Activated CD8-positive, alpha-beta memory T cell treated with anti-CD3 and anti-CD28 coated beads for 36 hours (primary cell): Measurements from ENCODE around the gene PAQR7. TPM values are rescaled to one million over a fixed set of nuclear protein-coding genes. Genes with fewer than 3 reads are reported as not detected.

Experiments used
- CTCF ChIA-PET: fragments of 350-600 bp; sonication (Branson Sonifier 250); formaldehyde crosslinking; loops from one replicate; lab custom pipeline; 2021; ENCODE audit warnings: antibody characterized with exemption; lab: Charles Lee
- POLR2A ChIA-PET: fragments of 350-600 bp; sonication (Branson Sonifier 250); formaldehyde crosslinking; loops from one replicate; lab custom pipeline; 2021; ENCODE audit warnings: antibody characterized with exemption; lab: Charles Lee
- total RNA-seq, 2 experiments: library from RNA; stranded (reverse); gene quantifications; one replicate each; pipeline ENCODE4 v1.2.3, GENCODE V29; 2021

Gene PAQR7
- total RNA-seq, 2 experiments from 2014 or later, result 8.9 to 10.3 TPM

DNA sequence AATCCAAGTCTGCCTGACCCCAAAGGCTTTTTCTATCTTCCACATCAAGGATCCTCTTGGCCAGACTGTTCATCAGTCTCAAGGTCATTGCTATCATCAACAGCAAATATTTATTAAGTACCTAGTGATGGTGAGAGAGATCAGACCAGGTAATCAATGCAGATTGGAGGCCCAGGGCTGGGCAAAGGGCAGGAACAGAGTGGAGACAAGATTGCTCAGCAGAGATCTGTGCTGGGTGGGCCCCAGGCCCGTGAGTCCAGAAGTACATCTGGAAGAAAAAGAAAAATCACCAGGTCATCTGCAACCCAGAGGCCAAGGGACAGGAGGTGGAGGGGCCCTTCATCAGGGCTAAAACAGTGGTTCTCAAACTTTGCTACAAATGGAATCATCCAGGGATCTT, 10.1 kb upstream of the PAQR7 start:
- POLR2A ChIA-PET, result no interaction called here
- CTCF ChIA-PET, result no interaction called here

DNA sequence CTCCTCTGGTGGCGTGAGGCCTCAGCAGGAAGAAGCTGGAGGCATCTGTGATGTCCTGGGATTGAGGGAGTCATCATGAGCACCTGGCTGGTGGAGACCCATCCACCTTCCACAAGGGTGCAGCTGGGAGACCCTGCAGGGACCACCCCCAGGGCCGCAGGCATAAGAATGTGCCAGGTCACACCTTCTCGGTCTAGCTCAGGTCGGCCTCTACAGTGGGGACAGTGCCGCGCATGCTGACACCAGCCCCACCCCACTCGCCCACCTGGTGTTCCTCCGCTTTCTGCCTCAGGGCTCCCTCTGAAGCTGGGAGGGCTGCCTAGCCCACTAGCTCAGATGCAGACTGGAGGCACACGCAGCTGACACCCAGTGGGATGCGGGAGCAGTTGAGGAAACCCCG, 5.8 kb upstream of the PAQR7 start:
- ChIA-PET CTCF (interaction anchor here (2.4 kb wide), 1 partner anchor 14 kb away, joined by 10 read pairs; no protein-coding TSS in a partner anchor), POLR2A (no interaction called here)

- CTCF ChIA-PET, result interaction anchor here (2.4 kb wide), 1 partner anchor 15 kb away, joined by 10 read pairs; no protein-coding TSS in a partner anchor
- POLR2A ChIA-PET, result no interaction called here
Measured at GRCh38 chr1:25880518-25880917, 5.0 kb upstream of the PAQR7 start.

DNA sequence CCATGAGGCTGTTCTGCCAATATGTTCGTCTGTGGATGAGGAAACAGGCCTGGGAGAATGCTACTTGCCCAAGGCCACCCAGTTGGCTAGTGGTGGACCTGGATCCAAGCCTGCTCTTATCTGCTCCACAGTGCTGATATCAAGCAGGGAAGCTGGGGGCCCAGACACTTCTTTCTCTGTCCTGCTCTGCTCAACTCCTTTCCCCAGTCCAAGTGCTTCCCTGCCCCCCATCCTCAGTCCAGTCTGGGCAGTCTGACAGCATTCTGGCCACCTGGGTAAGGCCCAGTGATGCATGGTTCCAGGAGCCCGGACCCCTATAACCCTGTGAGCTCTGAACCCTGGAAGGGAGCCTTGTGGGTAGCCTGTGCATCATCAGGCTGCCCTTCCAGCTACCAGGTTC, 4.2 kb upstream of the PAQR7 start:
- POLR2A ChIA-PET, result no interaction called here
- CTCF ChIA-PET, result no interaction called here

DNA sequence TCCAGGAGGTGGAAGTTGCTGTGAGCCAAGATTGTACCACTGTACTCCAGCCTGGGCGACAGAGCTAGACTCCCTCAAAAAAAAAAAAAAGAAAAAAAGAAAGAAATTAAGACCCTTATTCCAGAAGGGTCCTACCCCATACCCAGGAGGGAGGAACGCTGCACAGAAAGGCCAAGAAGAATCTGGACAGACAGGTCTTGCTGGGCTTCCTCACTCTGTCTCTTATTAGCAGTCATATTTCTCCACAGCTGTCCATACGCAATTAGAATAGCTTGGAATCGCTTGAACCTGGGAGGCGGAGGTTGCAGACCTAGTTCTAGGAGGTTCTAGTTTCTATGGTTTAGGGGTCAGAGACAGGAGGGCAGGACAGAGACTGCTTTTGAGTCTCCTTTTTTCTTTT, 3.2 kb upstream of the PAQR7 start:
- POLR2A ChIA-PET, result no interaction called here
- CTCF ChIA-PET, result no interaction called here

DNA sequence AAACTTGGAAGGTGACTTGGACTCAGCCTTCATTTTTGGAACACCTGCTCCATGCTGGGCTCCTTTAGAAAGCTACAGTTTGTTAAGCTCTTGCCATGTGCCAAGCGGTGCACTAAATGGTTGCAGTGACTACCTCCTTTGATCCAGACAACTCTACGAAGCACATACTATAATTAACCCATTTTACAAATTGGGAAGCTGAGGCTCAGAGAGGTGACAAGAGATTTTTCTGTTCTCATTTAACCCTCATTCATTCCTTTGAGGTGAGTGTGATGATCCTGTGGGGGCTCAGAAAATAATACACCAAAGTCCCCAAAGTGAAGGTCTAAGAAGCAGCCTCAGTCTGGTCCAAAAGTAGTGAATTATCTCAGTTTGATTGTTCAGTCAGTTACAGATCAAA, 1.6 kb upstream of the PAQR7 start:
- ChIA-PET POLR2A (no interaction called here), CTCF (no interaction called here)

DNA sequence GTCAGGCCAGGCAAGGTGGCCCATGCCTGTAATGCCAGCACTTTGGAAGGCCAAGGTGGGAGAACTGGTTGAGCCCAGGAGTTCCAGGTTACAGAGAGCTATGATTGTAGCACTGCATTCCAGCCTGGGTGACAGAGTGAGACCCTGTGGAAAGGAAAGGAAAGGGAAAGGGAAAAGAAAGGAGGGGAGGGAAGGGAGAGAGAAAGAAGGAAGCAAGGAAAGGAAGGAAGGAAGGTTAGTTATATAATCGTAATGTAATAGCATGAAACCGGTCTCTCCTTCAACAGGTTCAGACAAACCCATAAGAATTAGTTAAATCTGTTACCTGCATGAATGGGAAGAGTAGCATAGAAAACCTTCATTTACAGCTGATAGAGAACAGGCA, 1.2 kb upstream of the PAQR7 start:
- ChIA-PET CTCF (interaction anchor here (1.1 to 1.5 kb wide), 2 partner anchors 17 to 19 kb away, joined by 3 to 5 read pairs; no protein-coding TSS in a partner anchor), POLR2A (interaction anchor here (0.5 kb wide), 1 partner anchor 12 kb away, joined by 3 read pairs; no protein-coding TSS in a partner anchor)

- POLR2A ChIA-PET, result interaction anchor here (0.5 to 1.8 kb wide), 6 partner anchors 11 to 121 kb away, joined by 3 to 8 read pairs (median 3); partner anchors contain the start of gene PAFAH2
- CTCF ChIA-PET, result interaction anchor here (1.0 to 1.5 kb wide), 5 partner anchors 16 to 126 kb away, joined by 3 to 5 read pairs (median 3); no protein-coding TSS in a partner anchor
Measured at GRCh38 chr1:25875856-25876692, 566 bp upstream of the PAQR7 start.

DNA sequence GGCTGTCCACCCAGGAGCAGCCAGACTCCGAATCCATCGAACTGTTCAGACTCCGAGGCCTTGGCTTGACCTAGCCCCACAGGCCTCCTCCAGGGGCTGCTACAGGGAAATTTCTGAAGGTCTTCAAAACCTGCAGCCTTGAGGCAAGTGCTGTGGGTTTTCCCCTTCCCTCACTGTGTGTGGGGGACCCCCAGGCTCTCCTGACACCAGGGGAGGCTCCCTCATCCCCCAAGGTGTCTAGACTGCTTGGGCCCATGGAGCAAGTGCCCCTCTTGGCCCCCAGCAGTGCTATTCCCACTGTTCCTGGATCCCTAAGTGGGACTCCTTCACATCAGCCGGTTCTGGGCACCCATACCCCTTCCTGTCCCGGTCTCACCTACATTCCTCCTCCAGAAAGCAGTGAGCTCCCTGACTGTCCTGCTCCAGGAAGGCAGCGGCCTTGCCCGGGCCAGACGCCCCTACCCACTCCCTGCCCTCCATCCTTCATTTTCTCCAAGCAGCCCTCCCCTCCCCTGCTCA, 814 bp downstream of the PAQR7 start:
- ChIA-PET POLR2A (interaction anchor here (1.1 to 1.8 kb wide), 3 partner anchors 55 to 123 kb away, joined by 3 to 8 read pairs (median 6); partner anchors contain the start of genes MTFR1L and PAFAH2), CTCF (interaction anchor here (1.0 to 1.5 kb wide), 3 partner anchors 20 to 127 kb away, joined by 3 to 5 read pairs (median 3); no protein-coding TSS in a partner anchor)

GRCh38 chr1:25874209-25874608, 1.3 kb downstream of the PAQR7 start:
- POLR2A ChIA-PET, result interaction anchor here (1.3 kb wide), 1 partner anchor 54 kb away, joined by 6 read pairs; the partner anchor contains the start of gene MTFR1L
- CTCF ChIA-PET, result interaction anchor here (1.0 to 1.5 kb wide), 3 partner anchors 21 to 128 kb away, joined by 3 to 5 read pairs (median 3); no protein-coding TSS in a partner anchor

DNA sequence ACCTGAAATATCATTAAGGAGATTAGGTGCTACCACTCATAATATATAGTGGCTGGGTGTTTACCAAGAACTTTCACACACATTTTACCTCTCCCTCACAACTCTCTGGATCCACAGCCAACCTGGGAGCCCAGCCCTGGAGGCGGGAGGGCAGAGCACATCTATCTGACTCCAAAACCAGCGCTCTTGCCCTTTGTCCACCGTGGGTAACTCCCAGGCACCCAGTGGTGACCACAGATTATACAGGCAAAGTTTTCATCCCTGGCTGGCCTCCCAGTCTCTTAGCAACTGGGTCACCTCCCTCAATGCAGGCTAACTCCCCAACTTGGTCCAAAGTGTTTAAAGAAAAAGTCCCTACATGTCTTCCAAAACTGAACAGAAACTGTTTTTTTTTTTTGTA, 2.4 kb downstream of the PAQR7 start:
- POLR2A ChIA-PET, result no interaction called here
- CTCF ChIA-PET, result no interaction called here

GRCh38 chr1:25872713-25873112, 2.8 kb downstream of the PAQR7 start:
- CTCF ChIA-PET, result interaction anchor here (0.7 kb wide), 1 partner anchor 280 kb away, joined by 3 read pairs; no protein-coding TSS in a partner anchor
- POLR2A ChIA-PET, result no interaction called here

DNA sequence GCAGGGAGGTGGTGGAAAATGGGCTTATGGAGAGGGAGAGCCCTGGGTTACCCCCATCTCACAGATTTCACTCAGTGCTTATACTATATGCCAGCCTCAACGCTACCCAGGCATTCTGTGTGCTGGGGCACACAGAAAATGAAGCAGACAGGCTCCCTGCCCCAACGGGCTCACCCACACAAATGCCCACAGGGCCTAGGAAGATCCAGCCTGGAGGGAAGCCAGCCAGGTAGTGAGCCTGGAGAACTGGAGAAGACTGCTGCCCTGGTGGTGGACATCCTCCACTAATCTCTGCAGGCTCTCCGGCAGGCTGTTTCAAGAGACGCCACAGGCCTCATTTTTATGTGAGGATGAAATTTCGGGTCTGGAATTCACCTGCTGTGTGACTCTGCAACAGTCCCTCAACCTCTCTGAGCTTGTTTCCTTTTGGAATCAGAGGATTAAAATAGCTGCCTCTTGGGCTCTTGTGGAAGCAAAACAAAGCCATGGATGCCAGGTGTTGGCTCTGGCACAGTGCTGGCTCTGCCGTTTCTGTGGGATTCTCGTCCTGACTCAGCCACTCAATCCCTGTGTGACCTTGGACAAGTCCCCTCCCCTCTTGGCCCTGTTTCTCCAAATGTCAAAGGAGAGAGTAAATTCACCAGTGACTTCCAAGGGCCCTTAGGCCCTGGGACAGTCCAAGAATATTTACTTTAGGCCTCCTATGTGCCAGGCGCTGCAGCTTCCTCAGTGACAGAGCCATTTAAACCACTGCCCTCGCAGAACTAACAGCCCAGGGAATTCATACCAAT, 3.6 kb downstream of the PAQR7 start:
- CTCF ChIA-PET, result interaction anchor here (0.7 kb wide), 1 partner anchor 281 kb away, joined by 3 read pairs; no protein-coding TSS in a partner anchor
- POLR2A ChIA-PET, result no interaction called here

DNA sequence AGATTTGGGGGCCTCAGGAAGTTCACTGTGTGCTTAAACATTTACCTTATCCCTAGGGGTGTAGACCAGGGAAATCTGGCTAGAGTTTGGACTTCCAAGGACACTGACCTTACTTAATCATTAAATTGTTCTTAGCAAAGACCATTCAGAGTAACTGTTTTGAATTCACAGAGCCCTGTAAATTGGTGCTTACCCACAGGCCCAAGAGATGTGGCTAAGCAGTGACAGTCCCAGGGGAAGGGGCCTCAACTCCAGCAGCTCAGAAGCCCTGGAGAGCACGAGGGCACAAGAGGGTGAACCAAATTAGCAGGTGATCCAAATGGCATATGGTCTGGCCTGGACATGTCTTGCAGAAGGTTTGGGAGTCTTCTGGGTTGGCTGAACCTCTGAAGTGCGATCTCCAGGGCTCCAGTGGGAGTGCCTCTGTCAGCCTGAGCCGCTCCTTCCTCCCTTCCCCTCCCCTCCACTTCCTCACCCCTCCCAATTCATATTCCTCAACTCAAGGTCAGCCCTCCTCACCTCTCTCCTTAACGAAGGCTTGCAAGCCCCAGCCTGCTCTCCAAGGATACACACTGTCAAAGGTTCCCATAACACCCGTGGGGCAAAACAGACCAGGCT, 4.3 kb downstream of the PAQR7 start:
- POLR2A ChIA-PET, result no interaction called here

GRCh38 chr1:25870614-25871013, 4.9 kb downstream of the PAQR7 start:
- ChIA-PET CTCF (interaction anchor here (1.1 kb wide), 1 partner anchor 100 kb away, joined by 3 read pairs; no protein-coding TSS in a partner anchor), POLR2A (no interaction called here)

More for the DNA sequence above, 4.3 kb downstream of the PAQR7 start:
- CTCF ChIA-PET, result interaction anchor here (1.1 kb wide), 1 partner anchor 100 kb away, joined by 3 read pairs; no protein-coding TSS in a partner anchor

GRCh38 chr1:25869909-25870606, 5.5 kb downstream of the PAQR7 start:
- CTCF ChIA-PET, result interaction anchor here (1.1 to 1.4 kb wide), 2 partner anchors 10 to 101 kb away, joined by 3 read pairs; no protein-coding TSS in a partner anchor
- POLR2A ChIA-PET, result no interaction called here

- POLR2A ChIA-PET, result no interaction called here
- CTCF ChIA-PET, result interaction anchor here (0.8 to 1.2 kb wide), 2 partner anchors 9 to 10 kb away, joined by 3 read pairs; no protein-coding TSS in a partner anchor
Measured at GRCh38 chr1:25867210-25867991, 8.1 kb downstream of the PAQR7 start.
